Stimulated activated CD8-positive, alpha-beta memory T cell treated with anti-CD3 and anti-CD28 coated beads, Interleukin-4, amount 100 ng/mL, for 1 hour (primary cell): ENCODE results near the gene AGAP3.

Experiments used
- DNase-seq, 2 donors: peaks; one replicate each; pipeline ENCODE4 v3.0.0-alpha.2; 2020; ENCODE audit warnings: low read depth in 2 of 2, low spot score in 1 of 2

The AGAP3 gene

GRCh38 chr7:151087245-151088018, 1.2 kb downstream of the AGAP3 start:
- no peak for DNase-seq

GRCh38 chr7:151088019-151088855, 2.0 kb downstream of the AGAP3 start:
- DNase-seq = no peak

GRCh38 chr7:151088856-151089699, 2.8 kb downstream of the AGAP3 start:
- DNase-seq = no peak

- DNase-seq = no peak
Observed at GRCh38 chr7:151089893-151090730, 3.8 kb downstream of the AGAP3 start.

GRCh38 chr7:151091003-151091402, 4.7 kb downstream of the AGAP3 start:
- DNase-seq = no peak

- DNase-seq = no peak
Observed at GRCh38 chr7:151091431-151091830, 5.2 kb downstream of the AGAP3 start.

- no peak for DNase-seq
Observed at GRCh38 chr7:151091988-151092387, 5.7 kb downstream of the AGAP3 start.

- no peak for DNase-seq
Observed at GRCh38 chr7:151093748-151094147, 7.5 kb downstream of the AGAP3 start.

GRCh38 chr7:151094675-151095074, 8.4 kb downstream of the AGAP3 start:
- DNase-seq = no peak

GRCh38 chr7:151095123-151095797, 9.0 kb downstream of the AGAP3 start:
- DNase-seq = no peak

GRCh38 chr7:151095828-151096475, 9.7 kb downstream of the AGAP3 start:
- DNase-seq = no peak

GRCh38 chr7:151099486-151100211, 13.4 kb downstream of the AGAP3 start:
- DNase-seq = no peak

- DNase-seq = no peak
Observed at GRCh38 chr7:151100921-151101320, 14.6 kb downstream of the AGAP3 start.

GRCh38 chr7:151101621-151102396, 15.5 kb downstream of the AGAP3 start:
- no peak for DNase-seq

GRCh38 chr7:151102991-151103390, 16.7 kb downstream of the AGAP3 start:
- DNase-seq = no peak

GRCh38 chr7:151103973-151104372, 17.7 kb downstream of the AGAP3 start:
- no peak for DNase-seq

GRCh38 chr7:151104411-151105235, 18.3 kb downstream of the AGAP3 start:
- DNase-seq = no peak
